Endodermal cell (in vitro differentiated cells): ENCODE data around the gene PAXIP1. TPM values are rescaled to one million over a fixed set of nuclear protein-coding genes. Genes with fewer than 3 reads are reported as not detected.

Experiments
- DNase-seq: peaks from one replicate; pipeline ENCODE4 v3.0.0-alpha.2; 2017
- H3K27ac ChIP-seq: 2 replicates; pipeline ENCODE4 v1.5.1; 2013; ENCODE audit warnings: mild to moderate bottlenecking, low read depth, low read length, moderate library complexity
- H3K27me3 ChIP-seq: 2 replicates; pipeline ENCODE4 v1.6.1; 2013; ENCODE audit warnings: mild to moderate bottlenecking, low read length, moderate library complexity; ENCODE audit not compliant: insufficient read depth, control insufficient read depth, poor library complexity, severe bottlenecking
- H3K36me3 ChIP-seq: 2 replicates; pipeline ENCODE4 v1.7.0; 2013; ENCODE audit warnings: mild to moderate bottlenecking, low read length, moderate library complexity; ENCODE audit not compliant: control insufficient read depth, insufficient read depth
- H3K4me1 ChIP-seq: one replicate; pipeline ENCODE4 v1.7.0; 2013; ENCODE audit warnings: low read length; ENCODE audit not compliant: control insufficient read depth, insufficient read depth
- H3K4me3 ChIP-seq: 2 replicates; pipeline ENCODE4 v1.5.1; 2013; ENCODE audit warnings: mild to moderate bottlenecking, low read length, moderate library complexity
- H3K9ac ChIP-seq: 2 replicates; pipeline ENCODE4 v1.6.1; 2013; ENCODE audit warnings: mild to moderate bottlenecking, low read length, moderate library complexity; ENCODE audit not compliant: poor library complexity, severe bottlenecking; ENCODE audit errors: extremely low read depth
- H3K9me3 ChIP-seq: 2 replicates; pipeline ENCODE4 v1.6.1; 2013; ENCODE audit warnings: mild to moderate bottlenecking, low read length, moderate library complexity; ENCODE audit not compliant: control insufficient read depth
- H3K27ac Mint-ChIP-seq: 2 replicates; pipeline ENCODE4 v1.8.0; 2020; ENCODE audit warnings: mixed read lengths
- H3K27me3 Mint-ChIP-seq: 2 replicates; pipeline ENCODE4 v1.8.0; 2021; ENCODE audit warnings: mild to moderate bottlenecking, mixed read lengths; ENCODE audit not compliant: insufficient read depth
- H3K36me3 Mint-ChIP-seq: 2 replicates; pipeline ENCODE4 v1.8.0; 2020; ENCODE audit warnings: low read depth, mixed read lengths
- H3K4me1 Mint-ChIP-seq: 2 replicates; pipeline ENCODE4 v1.8.0; 2020; ENCODE audit warnings: mixed read lengths
- H3K4me3 Mint-ChIP-seq: 2 replicates; pipeline ENCODE4 v1.8.0; 2020; ENCODE audit warnings: mild to moderate bottlenecking, moderate library complexity, mixed read lengths
- H3K9me3 Mint-ChIP-seq: 2 replicates; pipeline ENCODE4 v1.8.0; 2020; ENCODE audit warnings: mild to moderate bottlenecking, mixed read lengths
- WGBS, 2 experiments: methylation state at CpG; one replicate each; pipeline versions ENCODE4 v1.1.5 to v1.1.7; 2013; ENCODE audit warnings: missing lambda C conversion rate in 2 of 2, mixed read lengths in 1 of 2; ENCODE audit not compliant: insufficient coverage in 1 of 2, insufficient read length in 1 of 2; 5-methylcytosine and 5-hydroxymethylcytosine counted together
- total RNA-seq, 2 donors: library from RNA; stranded (reverse); fragmentation: NEBNext Ultra II Directional in 1 of 2; extraction: Animal tissue kit (Norgen Biotek cat#: 25700) in 1 of 2; gene quantifications; 2 replicates in 1 of 2; 3 replicates in 1 of 2; pipeline ENCODE4 v1.2.1, GENCODE V29; 2021
- TF ChIP-seq, protein P1 (sequence below): fragments of 200-600 bp; sonication (generic); conservative IDR thresholded peaks from 2 replicates; pipeline ENCODE4 v1.5.0; 2021; ENCODE audit warnings: antibody characterized with exemption, mild to moderate bottlenecking

The PAXIP1 gene
- total RNA-seq, 2 donors from 2014 or later = 33.4 to 35.0 TPM

DNA sequence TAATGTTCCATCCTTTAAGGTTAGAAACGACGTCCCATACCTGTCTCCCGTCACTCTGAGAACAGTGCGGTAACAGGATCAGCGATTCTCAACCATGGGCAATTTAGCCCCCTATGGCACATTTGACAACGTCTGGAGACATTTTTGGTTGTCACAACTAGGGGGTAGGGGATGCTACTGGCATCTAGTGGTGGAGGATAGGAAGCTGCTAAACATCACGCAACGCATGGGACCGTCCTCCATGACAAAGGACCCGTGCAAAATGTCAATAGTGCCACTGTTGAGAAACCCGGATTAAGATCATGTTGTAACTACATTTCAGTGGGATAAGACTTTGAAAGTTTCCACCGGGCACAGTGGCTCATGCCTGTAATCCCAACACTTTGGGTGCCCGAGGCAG is 5.0 kb upstream of the PAXIP1 start:
- Mint-ChIP-seq H3K9me3 (no peaks in the 10 kb centered on the region), H3K4me1 (peaks cover 10% of the 10 kb centered on the region), H3K36me3 (peaks cover 4% of the 10 kb centered on the region), H3K4me3 (no peak overlapping the region), H3K27ac (no peak overlapping the region), H3K27me3 (peaks cover 2% of the 10 kb centered on the region)
- Histone ChIP-seq H3K27ac (no peak overlapping the region), H3K36me3 (no peaks in the 10 kb centered on the region), H3K4me3 (no peak overlapping the region), H3K9me3 (no peaks in the 10 kb centered on the region), H3K9ac (no peak overlapping the region), H3K27me3 (no peaks in the 10 kb centered on the region), H3K4me1 (no peaks in the 10 kb centered on the region)
- WGBS, 2 experiments = 58 to 60% methylated on average over 11 to 13 of the region's 13 CpGs
- peak; percentile 81 for DNase-seq
- TF ChIP-seq, protein P1, sequence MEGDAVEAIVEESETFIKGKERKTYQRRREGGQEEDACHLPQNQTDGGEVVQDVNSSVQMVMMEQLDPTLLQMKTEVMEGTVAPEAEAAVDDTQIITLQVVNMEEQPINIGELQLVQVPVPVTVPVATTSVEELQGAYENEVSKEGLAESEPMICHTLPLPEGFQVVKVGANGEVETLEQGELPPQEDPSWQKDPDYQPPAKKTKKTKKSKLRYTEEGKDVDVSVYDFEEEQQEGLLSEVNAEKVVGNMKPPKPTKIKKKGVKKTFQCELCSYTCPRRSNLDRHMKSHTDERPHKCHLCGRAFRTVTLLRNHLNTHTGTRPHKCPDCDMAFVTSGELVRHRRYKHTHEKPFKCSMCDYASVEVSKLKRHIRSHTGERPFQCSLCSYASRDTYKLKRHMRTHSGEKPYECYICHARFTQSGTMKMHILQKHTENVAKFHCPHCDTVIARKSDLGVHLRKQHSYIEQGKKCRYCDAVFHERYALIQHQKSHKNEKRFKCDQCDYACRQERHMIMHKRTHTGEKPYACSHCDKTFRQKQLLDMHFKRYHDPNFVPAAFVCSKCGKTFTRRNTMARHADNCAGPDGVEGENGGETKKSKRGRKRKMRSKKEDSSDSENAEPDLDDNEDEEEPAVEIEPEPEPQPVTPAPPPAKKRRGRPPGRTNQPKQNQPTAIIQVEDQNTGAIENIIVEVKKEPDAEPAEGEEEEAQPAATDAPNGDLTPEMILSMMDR = peak; percentile 84

DNA sequence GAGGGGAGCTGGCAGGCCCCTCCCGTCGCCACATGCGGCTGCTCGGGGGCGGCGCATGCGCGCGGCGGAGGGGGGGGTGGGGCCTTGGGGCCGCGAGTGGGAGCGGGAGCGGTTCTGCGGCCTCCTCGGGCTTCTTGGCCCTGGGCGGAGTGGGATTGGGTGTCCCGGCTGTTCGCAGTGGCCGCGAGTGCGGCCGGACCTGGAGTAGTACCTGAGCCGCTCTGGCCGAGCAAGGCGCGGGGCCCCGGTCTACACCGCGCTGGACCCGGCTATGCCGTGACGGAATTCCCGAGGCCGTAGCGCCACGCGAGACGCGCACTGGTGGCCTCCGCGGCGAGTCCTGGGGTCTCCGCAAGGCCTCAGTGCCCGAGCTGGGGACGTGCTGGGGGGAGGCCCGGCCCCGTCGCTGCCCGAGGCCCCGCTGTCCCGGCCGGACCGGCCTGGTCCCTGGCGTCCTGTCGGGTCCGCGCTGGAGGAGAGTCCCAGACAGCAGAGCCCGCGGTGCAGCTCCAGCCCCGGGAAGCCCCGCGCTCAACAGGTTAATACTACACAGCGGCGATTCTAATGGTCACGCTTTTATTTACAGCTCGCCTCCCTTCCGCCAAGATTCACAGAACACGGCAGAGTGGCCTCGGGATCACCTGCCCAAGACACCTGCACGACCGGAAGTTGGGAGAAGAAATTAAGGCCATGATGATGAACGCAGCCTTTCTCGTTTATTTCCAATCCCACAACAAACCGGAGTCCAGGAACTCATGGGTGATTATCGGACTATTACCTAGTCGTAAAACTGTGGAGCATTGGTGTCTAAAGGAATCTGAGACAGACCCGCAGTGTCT is 671 bp upstream of the PAXIP1 start:
- Histone ChIP-seq H3K36me3 (no peaks in the 10 kb centered on the region), H3K27ac (peak overlapping the region; percentile 99), H3K4me1 (no peaks in the 10 kb centered on the region), H3K9ac (peak overlapping the region; percentile 77), H3K4me3 (peak overlapping the region; percentile 86), H3K27me3 (no peaks in the 10 kb centered on the region), H3K9me3 (no peaks in the 10 kb centered on the region)
- no peak overlapping the region for H3K4me3 Mint-ChIP-seq
- H3K27ac Mint-ChIP-seq = peak overlapping the region; percentile 94
- peak; percentile 89 for DNase-seq
- H3K36me3 Mint-ChIP-seq = peaks cover 4% of the 10 kb centered on the region
- H3K27me3 Mint-ChIP-seq = no peaks in the 10 kb centered on the region
- WGBS, 2 experiments = 1% methylated on average over 40 to 78 of the region's 78 CpGs
- no peaks in the 10 kb centered on the region for H3K9me3 Mint-ChIP-seq
- H3K4me1 Mint-ChIP-seq = peaks cover 10% of the 10 kb centered on the region
- TF ChIP-seq, protein P1 = no peak

DNA sequence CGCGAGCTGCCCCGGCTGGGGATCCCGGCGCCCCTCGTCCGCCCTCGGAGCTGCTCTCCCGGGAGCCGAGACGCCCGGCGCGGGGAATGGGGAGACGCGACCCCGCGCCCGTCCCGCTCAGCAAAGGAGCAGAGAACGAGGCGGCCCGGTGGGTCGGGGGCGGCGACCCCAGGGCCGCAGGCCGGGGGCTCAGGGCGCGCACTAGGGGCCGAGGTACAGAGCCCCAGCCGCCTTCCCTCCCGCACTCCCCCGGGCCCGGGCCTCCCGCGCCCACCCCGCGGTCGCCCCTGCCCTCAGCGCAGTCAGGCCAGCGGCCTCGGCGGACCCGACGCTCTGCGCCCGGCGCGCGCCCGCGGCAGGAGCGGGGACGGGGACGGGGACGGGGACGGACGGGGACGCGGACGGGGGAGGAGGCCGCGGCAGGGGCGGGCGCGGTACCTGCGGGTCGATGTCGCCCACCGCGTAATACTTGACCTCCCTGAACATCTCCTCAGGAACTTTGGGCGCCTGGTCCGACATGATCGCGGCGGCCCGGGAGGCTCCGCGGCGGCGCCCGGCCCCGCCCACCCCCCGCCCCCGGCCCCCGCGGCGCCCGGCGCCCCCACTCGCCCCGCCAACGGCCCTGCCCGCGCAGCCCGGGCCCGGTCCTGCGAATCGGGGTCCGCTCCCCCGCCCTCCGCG is 373 bp downstream of the PAXIP1 start:
- peaks cover 5% of the 10 kb centered on the region for H3K36me3 ChIP-seq
- no peak overlapping the region for H3K4me3 Mint-ChIP-seq
- peaks cover 11% of the 10 kb centered on the region for H3K4me1 Mint-ChIP-seq
- peak overlapping the region; percentile 55 for H3K9ac ChIP-seq
- H3K36me3 Mint-ChIP-seq = peaks cover 9% of the 10 kb centered on the region
- TF ChIP-seq, protein P1 = no peak
- H3K4me3 ChIP-seq = peak overlapping the region; percentile 94
- no peak overlapping the region for H3K27ac ChIP-seq
- H3K9me3 ChIP-seq = no peaks in the 10 kb centered on the region
- no peaks in the 10 kb centered on the region for H3K27me3 ChIP-seq
- 0 to 1% methylated on average over 20 to 104 of the region's 104 CpGs for WGBS, 2 experiments
- no peaks in the 10 kb centered on the region for H3K9me3 Mint-ChIP-seq
- H3K27ac Mint-ChIP-seq = no peak overlapping the region
- peak; percentile 79 for DNase-seq
- peaks cover 3% of the 10 kb centered on the region for H3K4me1 ChIP-seq
- no peaks in the 10 kb centered on the region for H3K27me3 Mint-ChIP-seq
